Measurements from ENCODE around the gene KCNJ16.

- TF ChIP-seq POLR2A (IDR thresholded peaks at IDR 0.05; ENCODE audit: low read depth, low read length) = no peak
- no peak for TF ChIP-seq POLR2AphosphoS5 (IDR thresholded peaks at IDR 0.05; ENCODE audit: low read depth, low read length)
- no peak for TF ChIP-seq TAF1 (IDR thresholded peaks at IDR 0.05; ENCODE audit: low read depth, low read length)
- TF ChIP-seq SPI1 (IDR thresholded peaks at IDR 0.05; ENCODE audit: low read depth, low read length) = no peak
Observed at GRCh38 chr17:70037498-70037897, 37.5 kb upstream of the KCNJ16 start.

All from GM12891 (cell line).